ENCODE results near the gene NTM.

DNA sequence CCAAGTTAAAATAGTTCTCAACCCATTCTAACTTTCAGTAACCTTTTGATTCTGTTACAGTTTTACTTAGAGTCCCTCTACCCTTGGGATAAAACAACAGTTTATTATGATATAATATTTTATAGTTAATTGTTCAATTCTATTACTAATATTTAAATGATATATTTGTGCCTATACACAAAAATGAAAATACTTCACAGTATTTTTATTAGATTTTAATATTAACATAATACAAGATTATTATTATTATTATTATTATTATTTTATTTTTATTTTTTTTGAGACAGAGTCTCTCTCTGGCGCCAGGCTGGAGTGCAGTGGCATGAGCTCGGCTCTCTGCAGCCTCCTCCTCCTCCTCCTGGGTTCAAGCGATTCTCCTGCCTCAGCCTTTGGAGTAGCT lies 416.7 kb downstream of the NTM start:
- TF ChIP-seq, protein P1, sequence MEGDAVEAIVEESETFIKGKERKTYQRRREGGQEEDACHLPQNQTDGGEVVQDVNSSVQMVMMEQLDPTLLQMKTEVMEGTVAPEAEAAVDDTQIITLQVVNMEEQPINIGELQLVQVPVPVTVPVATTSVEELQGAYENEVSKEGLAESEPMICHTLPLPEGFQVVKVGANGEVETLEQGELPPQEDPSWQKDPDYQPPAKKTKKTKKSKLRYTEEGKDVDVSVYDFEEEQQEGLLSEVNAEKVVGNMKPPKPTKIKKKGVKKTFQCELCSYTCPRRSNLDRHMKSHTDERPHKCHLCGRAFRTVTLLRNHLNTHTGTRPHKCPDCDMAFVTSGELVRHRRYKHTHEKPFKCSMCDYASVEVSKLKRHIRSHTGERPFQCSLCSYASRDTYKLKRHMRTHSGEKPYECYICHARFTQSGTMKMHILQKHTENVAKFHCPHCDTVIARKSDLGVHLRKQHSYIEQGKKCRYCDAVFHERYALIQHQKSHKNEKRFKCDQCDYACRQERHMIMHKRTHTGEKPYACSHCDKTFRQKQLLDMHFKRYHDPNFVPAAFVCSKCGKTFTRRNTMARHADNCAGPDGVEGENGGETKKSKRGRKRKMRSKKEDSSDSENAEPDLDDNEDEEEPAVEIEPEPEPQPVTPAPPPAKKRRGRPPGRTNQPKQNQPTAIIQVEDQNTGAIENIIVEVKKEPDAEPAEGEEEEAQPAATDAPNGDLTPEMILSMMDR (conservative IDR thresholded peaks at IDR 0.05) = no peak
- no peak for TF ChIP-seq ZFX (IDR thresholded peaks at IDR 0.05)

Measured in C4-2B (cell line).